ENCODE results near the gene NTM.

The NTM gene

GRCh38 chr11:131913267-131913666, 542.9 kb downstream of the NTM start:
- TF ChIP-seq CTCF (IDR thresholded peaks at IDR 0.05): no peak
- no peak for TF ChIP-seq ZFX (IDR thresholded peaks at IDR 0.05; ENCODE audit: borderline replicate concordance)

GRCh38 chr11:131914361-131914774, 544.0 kb downstream of the NTM start:
- H3K27ac ChIP-seq: no peak overlapping the region
- TF ChIP-seq ZFX (IDR thresholded peaks at IDR 0.05; ENCODE audit: borderline replicate concordance): no peak
- TF ChIP-seq CTCF (IDR thresholded peaks at IDR 0.05): peak; percentile 23

More at GRCh38 chr11:131913267-131913666, 542.9 kb downstream of the NTM start:
- no peak overlapping the region for H3K27ac ChIP-seq

DNA sequence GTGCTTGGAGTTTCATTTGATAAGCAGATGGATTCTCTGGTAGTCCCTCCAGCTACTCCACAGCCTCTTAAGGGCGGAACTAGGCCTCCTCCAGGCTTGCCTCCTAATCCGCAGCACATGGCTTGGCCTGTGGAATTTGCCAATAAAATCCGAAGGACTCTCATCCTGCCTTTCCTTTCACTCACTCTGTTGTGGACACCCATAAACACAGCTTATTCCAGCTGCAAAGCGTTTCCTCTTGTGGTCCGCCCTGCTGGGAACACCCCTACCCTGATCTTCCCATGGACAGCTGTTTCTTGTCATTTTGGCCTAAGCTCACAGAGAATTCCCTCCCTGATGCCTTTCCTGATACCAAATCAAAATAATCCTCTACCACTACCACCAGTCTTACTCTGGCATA, 546.2 kb downstream of the NTM start:
- H3K27ac ChIP-seq: no peak overlapping the region
- no peak for TF ChIP-seq ZFX (IDR thresholded peaks at IDR 0.05; ENCODE audit: borderline replicate concordance)
- no peak for TF ChIP-seq CTCF (IDR thresholded peaks at IDR 0.05)

DNA sequence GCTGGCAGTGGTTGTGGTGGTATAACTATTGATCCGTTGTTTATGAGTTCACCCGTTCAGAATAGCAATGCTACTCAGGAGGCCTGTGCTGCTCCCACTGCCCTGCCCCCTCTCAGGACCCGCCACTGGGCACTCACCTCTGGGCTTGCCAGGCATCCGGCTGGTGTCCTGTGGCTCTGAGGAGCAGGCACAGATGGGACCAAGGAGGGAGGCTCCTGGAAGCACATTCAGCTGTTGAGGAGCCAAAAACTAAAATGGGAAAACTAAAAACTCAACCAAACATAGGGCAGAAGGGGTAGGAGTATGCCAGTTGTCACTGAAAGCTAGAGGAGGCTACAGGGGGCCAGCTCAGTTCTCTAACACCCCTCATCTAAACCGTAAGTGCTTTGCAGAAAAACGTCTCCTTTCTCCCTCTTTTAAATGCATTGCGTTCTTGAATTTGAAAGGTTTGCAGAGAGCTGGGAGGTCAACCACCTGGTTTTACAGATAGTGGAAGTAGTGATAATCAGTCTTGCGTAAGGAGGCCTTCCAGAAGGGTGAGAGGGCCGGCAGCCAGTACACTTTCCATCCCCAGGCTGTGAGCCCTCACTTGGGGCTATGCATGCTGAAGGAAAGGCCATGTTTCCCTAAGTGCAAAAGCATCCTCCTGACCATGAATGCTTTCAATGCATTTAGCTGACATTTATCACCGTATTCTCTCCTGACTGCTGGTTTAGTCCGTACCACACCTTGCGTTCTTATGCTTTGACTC, 547.4 kb downstream of the NTM start:
- no peak for TF ChIP-seq ZFX (IDR thresholded peaks at IDR 0.05; ENCODE audit: borderline replicate concordance)
- no peak for TF ChIP-seq CTCF (IDR thresholded peaks at IDR 0.05)
- no peak overlapping the region for H3K27ac ChIP-seq

DNA sequence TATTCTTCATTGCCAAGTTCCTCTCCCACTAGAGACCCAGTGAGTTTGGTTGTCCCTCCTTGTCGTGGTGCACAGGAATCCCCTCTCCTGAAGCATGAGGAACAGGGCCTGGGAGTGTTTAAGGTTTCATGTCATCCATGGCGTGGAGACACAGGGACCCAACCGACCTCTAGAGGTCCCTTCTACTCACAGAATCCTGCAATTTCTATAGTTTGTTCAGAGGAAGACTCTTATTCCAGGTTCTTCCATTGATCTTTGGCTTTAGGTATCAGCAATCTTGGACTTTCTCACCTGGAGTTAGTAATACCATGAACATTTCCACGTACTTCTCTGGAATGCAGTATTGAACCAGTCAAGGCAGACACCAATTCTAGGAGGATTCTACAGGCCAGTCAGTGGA, 548.2 kb downstream of the NTM start:
- H3K27ac ChIP-seq: no peak overlapping the region
- TF ChIP-seq ZFX (IDR thresholded peaks at IDR 0.05; ENCODE audit: borderline replicate concordance) (no peak), CTCF (IDR thresholded peaks at IDR 0.05) (no peak)

- TF ChIP-seq ZFX (IDR thresholded peaks at IDR 0.05; ENCODE audit: borderline replicate concordance) (no peak), CTCF (IDR thresholded peaks at IDR 0.05) (no peak)
- no peak overlapping the region for H3K27ac ChIP-seq
Observed at GRCh38 chr11:131922220-131922619, 551.8 kb downstream of the NTM start.

- H3K27ac ChIP-seq: no peak overlapping the region
- TF ChIP-seq ZFX (IDR thresholded peaks at IDR 0.05; ENCODE audit: borderline replicate concordance): no peak
- TF ChIP-seq CTCF (IDR thresholded peaks at IDR 0.05): no peak
Observed at GRCh38 chr11:131923309-131923708, 552.9 kb downstream of the NTM start.
